A172 (cell line): ENCODE data around the gene RAPH1. TPM values are rescaled to one million over a fixed set of nuclear protein-coding genes. Genes with fewer than 3 reads are reported as not detected.
A peak's percentile ranks its signal among the peaks of the same experiment; 100 is the strongest.
"Not testable (repeated sequence)": the region's sequence is repeated elsewhere in the genome, so short reads cannot be mapped to it uniquely, and the experiment has no call there.

Source experiments
- DNase-seq: peaks from one replicate; pipeline ENCODE4 v3.0.0-alpha.2; 2015; ENCODE audit warnings: low spot score
- total RNA-seq: library from RNA; depleted of rRNA; stranded (reverse); fragments of >200 nt; shearing (Covaris generic); gene quantifications from 2 replicates; pipeline ENCODE4 v1.2.3, GENCODE V29; 2014

Gene RAPH1
- total RNA-seq, 1 experiment from 2014 or later, result 15.5 TPM

- DNase-seq, result no peak
Observed at GRCh38 chr2:203548887-203549286, 13.8 kb upstream of the RAPH1 start.

DNA sequence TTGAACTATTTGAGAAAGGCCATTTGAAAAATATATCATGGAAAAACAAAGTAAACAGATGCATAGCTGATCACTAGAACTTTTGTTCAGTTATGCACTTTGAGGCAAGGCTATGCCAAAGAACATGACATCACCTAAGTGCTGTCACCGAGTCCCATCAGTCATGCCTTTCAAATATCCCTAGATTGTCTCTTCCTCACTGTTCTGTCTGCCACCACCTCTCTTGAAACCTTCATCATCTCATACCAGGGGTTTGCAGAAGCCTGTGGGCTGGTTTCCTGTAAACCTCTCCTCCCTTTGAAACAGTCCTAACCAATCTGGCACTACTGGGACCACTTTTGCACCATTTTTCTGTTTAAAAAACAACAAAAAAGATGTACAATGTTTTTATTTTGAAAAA lies 12.3 kb upstream of the RAPH1 start:
- DNase-seq, result no peak

DNA sequence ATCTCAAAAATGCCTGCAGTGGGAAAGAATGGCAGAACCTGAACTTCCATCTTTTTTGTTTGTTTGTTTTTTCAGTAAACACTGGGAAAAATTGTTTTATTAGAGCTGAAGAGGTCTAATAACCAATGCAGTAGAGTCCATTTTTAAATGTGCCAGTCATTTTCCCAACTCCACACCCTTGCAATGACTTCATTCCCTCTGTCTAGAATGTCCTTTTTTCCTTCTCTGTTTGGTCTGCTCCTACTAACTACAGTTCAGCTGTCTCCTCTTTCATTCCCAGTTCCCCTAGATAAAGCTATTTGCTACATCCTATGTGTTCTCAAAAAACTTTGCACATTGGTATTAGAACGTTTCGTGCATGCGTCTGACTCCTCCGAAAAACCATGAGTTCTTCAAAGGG lies 9.3 kb upstream of the RAPH1 start:
- no peak for DNase-seq

DNA sequence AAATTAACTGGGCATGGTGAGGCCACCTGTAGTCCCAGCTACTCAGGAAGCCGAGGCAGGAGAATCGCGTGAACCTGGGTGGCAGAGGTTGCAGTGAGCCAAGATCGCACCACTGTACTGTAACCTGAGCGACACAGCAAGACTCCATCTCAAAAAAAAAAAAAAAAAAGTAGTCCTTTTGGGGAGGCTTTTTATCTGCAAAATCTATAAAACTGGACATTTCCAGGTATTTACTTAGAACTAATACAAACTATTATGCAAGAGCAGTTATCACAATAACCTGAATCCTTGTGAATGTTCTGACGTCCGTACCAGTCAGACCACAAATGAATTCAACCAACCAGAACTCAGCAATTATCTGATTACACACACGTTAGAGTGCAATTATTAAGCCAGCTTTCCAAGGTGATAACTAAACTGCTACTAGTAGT lies 8.8 kb upstream of the RAPH1 start:
- DNase-seq, result no peak

DNA sequence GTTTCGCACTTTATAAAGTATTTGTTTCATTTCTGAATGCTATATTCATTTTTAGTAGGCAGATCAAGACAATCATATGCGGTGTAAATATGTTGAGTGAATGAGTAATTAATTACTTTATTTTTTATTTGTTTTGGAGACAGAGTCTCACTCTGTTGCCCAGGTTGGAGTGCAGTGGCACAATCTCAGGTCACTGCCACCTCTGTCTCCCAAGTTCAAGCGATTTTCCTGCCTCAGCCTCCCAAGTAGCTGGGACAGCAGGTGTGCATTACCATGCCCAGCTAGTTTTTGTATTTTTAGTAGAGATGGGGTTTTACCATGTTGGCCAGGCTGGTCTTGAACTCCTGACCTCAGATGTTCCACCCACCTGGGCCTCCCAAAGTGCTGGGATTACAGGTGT lies 5.5 kb upstream of the RAPH1 start:
- not testable (repeated sequence) for DNase-seq

DNA sequence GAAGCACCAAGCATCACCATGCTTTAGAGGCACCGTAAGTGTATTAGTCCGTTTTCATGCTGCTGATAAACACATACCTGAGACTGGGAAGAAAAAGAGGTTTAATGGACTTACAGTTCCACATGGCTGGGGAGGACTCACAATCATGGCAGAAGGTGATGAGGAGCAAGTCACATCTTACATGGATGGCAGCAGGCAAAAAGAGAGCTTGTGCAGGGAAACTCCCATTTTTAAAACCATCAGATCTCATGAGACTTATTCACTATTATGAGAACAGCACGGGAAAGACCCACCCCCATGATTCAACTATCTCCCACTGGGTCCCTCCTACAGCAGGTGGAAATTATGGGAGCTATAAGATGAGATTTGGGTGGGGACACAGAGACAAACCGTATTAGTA lies 3.1 kb upstream of the RAPH1 start:
- not testable (repeated sequence) for DNase-seq

GRCh38 chr2:203536586-203536951 lies 1.5 kb upstream of the RAPH1 start:
- not testable (repeated sequence) for DNase-seq

DNA sequence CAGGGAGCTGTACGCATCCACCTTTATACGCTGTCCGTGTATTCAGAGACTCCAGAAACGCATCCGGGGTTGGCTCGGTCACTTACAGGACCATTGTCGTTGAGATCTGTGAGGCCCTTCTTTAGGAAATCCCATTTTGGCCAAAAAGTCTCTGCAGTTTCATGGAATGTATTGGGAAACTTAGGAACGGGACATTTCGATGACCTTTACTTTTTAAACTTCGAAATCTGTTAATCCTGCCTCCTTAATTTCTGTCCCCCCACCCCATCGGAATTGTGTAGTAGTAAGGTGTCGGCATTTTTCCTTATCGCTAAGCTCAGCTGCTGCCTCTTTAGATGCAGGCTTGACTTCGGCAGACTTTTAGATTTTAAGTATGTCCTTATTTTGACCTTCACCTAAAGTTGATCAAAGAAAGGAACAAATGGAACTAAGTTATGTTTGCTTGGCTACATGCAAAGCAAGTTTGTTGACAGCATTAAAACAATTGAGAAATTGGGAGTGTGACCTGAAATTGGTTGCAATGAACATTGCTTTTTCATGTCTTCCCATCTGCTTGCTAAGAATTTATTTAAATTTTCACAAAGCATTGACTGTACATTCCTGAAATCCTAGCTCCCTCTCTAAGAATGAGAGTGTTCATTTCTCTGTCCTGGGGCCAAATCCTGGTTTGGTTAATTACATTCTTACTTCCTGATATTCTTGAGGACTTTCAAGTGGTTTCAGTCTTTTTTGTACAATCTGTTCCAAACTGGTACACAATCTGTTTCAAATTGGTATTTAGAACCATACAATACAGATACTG lies 884 bp upstream of the RAPH1 start:
- no peak for DNase-seq

GRCh38 chr2:203534621-203535077 lies 452 bp downstream of the RAPH1 start:
- no peak for DNase-seq

DNA sequence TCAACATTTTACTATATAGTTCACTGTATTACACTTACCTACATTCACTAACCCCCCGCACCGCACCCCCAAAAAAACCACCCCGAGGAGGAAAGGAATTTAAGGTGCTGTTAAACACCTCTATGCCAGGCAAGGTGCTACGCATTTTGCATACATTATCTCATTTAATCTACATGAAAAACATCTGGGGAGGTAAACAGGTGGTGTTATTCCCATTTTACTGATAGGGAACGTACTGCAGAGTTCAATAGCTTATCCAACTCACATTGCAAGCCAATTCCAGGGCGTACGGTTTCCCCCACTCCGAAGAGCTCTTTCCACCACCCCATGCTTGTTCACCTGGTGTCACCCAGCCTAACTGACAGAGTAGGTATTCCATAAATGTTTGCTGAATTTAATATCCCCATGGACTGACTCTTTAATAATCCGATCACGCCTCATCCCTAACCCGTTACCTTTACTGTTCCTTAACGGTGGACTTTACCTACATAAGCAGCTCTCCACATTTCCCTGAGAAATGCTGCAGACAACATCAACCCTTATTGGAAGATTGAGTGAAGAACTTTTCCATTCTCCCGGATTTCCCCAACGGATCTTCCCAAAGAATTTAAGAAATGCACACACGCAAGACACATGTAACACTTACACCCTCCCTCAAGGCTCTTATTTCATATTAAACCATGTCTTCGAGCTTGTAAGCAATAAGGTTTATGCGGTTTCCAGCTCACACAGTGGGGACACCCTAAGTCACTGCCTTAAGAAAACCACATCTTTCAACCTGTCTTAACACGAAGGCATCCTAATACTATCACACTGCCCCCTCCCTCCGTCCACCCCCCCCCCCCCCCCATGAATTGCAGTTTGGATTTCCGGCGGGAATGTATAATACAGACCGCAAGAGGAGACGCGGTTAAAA lies 1.2 kb downstream of the RAPH1 start:
- DNase-seq, result peak; percentile 54

GRCh38 chr2:203532957-203533658 lies 2.0 kb downstream of the RAPH1 start:
- peak; percentile 31 for DNase-seq

DNA sequence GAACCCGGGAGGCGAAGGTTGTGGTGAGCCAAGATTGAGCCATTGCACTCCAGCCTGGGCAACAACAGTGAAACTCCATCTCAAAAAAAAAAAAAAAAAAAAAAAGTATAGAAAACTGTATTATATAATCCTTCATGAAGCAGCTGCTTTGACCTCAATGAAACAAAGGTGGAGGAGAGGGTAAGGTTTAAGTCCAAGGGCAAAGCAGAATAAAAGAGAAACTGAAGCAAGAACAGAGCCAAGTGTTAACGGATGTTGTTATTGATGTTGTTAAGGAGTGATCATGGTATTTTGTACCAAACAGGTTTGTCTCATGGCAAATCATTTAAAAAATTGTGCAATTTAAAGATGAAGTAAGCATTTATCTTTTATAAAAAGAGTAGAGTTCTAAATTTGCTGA lies 7.4 kb downstream of the RAPH1 start:
- no peak for DNase-seq

DNA sequence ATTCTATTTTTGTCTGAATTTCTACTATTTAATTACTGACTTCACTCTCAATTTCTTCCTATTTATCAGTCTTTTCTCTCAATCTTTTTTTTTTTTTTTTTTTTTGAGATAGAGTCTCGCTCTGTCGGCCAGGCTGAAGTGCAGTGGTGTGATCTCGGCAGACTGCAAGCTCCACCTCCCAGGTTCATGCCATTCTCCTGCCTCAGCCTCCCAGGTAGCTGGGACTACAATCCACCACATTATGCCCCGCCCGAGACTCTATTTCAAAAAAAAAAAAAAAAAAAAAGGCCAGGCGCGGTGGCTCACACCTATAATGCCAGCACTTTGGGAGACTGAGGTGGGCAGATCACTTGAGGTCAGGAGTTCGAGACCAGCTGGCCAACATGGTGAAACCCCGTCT lies 21.8 kb downstream of the RAPH1 start:
- not testable (repeated sequence) for DNase-seq

DNA sequence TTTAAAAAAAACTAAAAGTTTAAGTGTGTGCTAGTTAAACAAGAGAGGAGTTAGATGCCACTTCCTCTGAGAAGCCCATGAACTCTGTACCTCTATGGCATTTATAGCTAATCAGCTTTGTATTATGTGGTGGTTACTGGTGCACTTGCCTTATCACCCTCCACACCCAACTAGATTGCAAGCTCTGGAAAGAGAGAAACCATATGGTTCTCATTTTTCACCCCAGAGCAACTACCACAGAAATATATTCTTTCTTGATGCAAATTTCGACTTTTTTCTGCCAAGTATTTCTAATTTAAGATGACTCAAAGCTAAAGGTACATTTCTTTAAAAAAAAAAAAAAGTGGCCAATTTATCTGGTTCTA lies 24.2 kb downstream of the RAPH1 start:
- DNase-seq, result no peak

DNA sequence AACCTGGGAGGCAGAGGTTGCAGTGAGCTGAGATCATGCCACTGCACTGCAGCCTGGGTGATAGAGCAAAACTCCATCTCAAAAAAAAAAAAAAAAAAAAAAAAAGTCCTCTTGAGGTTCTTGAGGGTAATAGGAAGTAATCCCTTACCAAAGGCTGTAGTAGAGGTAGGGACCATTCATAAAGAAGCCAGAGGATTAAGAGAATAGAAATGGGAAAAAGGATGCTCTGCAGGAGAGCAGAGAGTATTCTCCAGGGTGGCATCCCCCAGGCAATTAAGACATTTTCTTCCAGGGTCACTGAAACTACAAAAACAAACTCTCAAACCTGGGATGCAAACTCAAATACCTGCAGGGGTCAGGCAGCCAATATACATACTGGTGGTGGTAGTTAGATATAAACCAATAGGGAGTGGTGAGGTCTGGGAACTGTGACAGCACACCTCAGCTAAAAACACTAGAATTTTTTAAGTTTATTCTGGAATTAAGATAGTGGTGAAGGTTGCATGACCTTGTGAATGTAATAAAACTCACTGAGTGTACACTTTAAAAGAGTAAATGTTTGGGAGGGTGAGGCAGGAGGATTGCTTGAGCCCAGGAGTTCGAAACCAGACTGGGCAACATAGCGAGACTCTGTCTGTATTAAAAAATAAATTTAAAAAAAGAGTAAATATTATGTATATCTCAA lies 24.7 kb downstream of the RAPH1 start:
- DNase-seq, result no peak

DNA sequence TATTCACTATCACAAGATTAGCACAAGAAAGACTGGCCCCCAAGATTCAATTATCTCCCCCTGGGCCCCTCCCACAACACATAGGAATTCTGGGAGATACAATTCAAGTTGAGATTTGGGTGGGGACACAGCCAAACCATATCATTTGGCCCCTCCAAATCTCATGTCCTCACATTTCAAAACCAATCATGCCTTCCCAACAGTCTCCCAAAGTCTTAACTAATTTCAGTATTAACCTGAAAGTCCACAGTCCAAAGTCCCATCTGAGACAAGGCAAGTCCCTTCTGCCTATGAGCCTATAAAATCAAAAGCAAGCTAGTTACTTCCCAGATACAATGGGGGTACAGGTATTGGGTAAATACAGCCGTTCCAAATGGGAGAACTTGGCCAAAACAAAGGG lies 31.6 kb downstream of the RAPH1 start:
- not testable (repeated sequence) for DNase-seq

GRCh38 chr2:203501873-203502272 lies 33.2 kb downstream of the RAPH1 start:
- no peak for DNase-seq

DNA sequence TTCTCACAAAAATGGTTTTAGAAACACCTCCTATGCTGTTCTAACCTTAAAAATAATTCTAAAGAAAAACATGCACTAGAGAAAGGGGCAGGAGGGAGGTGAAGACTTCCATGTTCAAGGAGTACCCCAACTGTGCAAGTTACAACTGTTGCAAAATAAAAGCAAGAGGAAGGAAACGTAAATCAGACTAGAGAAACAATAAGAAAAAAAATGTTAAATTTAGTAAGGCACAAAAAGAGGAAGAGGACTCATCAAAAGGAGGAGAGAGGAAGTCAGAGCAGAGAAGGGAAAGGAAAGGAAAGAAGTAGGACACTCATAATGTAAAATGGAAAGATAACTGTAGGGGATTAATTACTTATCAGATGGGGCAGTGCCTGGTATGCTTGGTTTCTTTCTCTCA lies 34.1 kb downstream of the RAPH1 start:
- no peak for DNase-seq

DNA sequence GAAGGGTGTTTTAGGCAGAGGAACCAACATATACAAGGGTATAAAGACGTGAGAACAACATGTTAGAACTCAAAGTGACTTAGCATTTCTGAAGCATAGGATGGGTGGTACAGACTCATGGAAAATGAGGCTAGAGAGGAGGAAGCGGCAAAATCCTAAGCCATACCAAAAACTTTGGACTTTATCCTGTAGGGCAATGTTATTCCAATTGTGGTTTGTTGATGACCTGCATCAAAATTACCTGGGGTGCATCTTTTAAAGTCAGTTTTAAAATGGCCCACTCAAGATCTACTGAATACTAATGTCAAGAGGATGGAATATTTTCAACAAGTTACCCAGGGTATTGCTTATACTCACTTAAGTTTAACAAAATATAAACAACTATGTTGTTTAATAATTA lies 34.8 kb downstream of the RAPH1 start:
- DNase-seq, result no peak

GRCh38 chr2:203498161-203498560 lies 36.9 kb downstream of the RAPH1 start:
- peak; percentile 82 for DNase-seq

DNA sequence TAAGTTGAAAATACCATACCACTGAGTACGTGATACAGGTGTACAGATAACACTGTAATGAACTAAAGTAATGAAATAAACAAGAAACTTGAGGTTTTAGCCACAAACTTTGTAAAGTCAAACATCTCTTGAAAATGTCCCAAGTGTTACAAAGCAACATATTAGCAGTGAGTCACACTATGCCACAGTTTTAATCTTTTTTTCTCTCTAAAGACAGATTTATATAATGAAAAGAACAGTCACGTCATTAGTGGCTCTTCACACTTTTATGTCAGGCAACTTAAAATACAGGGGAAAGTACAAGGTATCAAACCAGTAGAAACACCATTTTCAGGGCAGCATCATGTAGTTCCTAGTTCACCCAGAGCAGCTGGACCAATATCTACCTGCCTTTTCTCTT lies 42.1 kb downstream of the RAPH1 start:
- DNase-seq, result peak; percentile 37

DNA sequence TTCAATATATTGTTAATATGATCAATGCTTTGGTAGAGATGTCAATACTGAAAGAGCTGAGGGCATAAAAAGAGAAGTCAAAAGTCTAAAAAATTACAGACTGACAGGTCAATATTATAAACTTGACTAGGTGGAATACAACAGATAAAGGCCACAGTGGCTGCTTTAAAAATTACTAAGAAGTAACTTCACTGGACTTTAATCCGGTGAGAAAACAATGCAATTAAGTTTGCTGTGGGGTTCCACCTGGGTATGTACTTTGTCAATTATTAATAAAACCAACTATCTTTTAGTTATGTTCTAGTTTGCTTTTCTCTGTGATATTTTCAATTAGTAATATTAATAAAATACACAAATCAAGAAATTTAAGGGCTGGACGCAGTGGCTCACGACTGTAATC lies 44.7 kb downstream of the RAPH1 start:
- no peak for DNase-seq
